Karpas-422 (cell line): Measurements from ENCODE around the gene CYB561. TPM values are rescaled to one million over a fixed set of nuclear protein-coding genes. Genes with fewer than 3 reads are reported as not detected.

Experiments used
- DNase-seq: peaks from one replicate; pipeline ENCODE4 v3.0.0-alpha.2; 2015
- H2AFZ ChIP-seq: fragments of 200-600 bp; sonication (generic); 2 replicates; pipeline ENCODE4 v1.6.1; 2014; ENCODE audit warnings: antibody characterized with exemption, low read length, mixed read lengths
- H3K27ac ChIP-seq: fragments of 200-600 bp; sonication (generic); 2 replicates; pipeline ENCODE4 v1.5.1; 2014; ENCODE audit warnings: mild to moderate bottlenecking, low read length, moderate library complexity
- H3K27me3 ChIP-seq: fragments of 200-600 bp; sonication (generic); 2 replicates; pipeline ENCODE4 v1.6.1; 2014; ENCODE audit warnings: low read length, mixed read lengths
- H3K36me3 ChIP-seq: fragments of 200-600 bp; sonication (generic); 2 replicates; pipeline ENCODE4 v1.6.1; 2014; ENCODE audit warnings: low read length, mixed read lengths; ENCODE audit not compliant: insufficient read depth
- H3K4me1 ChIP-seq: fragments of 200-600 bp; sonication (generic); 2 replicates; pipeline ENCODE4 v1.6.1; 2014; ENCODE audit warnings: mild to moderate bottlenecking, low read length, mixed read lengths
- H3K4me2 ChIP-seq: fragments of 200-600 bp; sonication (generic); 2 replicates; pipeline ENCODE4 v1.6.1; 2014; ENCODE audit warnings: low read length, low read depth, mild to moderate bottlenecking; ENCODE audit not compliant: poor library complexity, severe bottlenecking
- H3K4me3 ChIP-seq: fragments of 200-600 bp; sonication (generic); 2 replicates; pipeline ENCODE4 v1.5.1; 2014; ENCODE audit warnings: mild to moderate bottlenecking, antibody characterized with exemption, low read length, mixed read lengths
- H3K79me2 ChIP-seq: fragments of 200-600 bp; sonication (generic); 2 replicates; pipeline ENCODE4 v1.6.1; 2014; ENCODE audit warnings: mild to moderate bottlenecking, low read length, mixed read lengths
- H3K9ac ChIP-seq: fragments of 200-600 bp; sonication (generic); 2 replicates; pipeline ENCODE4 v1.6.0; 2014; ENCODE audit warnings: low read length
- H3K9me2 ChIP-seq: fragments of 200-600 bp; sonication (generic), shearing (Covaris generic); replicated peaks from 2 replicates; pipeline ENCODE4 v1.6.0; 2014; ENCODE audit warnings: mild to moderate bottlenecking, low read length, moderate library complexity; ENCODE audit not compliant: insufficient read depth
- H3K9me3 ChIP-seq: fragments of 300-700, 200-600 bp; sonication (generic); 2 replicates; pipeline ENCODE4 v1.6.1; 2014; ENCODE audit warnings: low read length, mixed read lengths
- H4K20me1 ChIP-seq: fragments of 200-600 bp; sonication (generic); 2 replicates; pipeline ENCODE4 v1.6.1; 2014; ENCODE audit warnings: mild to moderate bottlenecking, antibody characterized with exemption, low read length, low read depth; ENCODE audit not compliant: insufficient read depth
- total RNA-seq: library from RNA; depleted of rRNA; stranded (reverse); fragments of >200 nt; shearing (Covaris generic); gene quantifications from 2 replicates; pipeline ENCODE4 v1.2.3, GENCODE V29; 2014; ENCODE audit warnings: low replicate concordance

CYB561 gene
- total RNA-seq, 1 experiment from 2014 or later = 4.0 TPM

DNA sequence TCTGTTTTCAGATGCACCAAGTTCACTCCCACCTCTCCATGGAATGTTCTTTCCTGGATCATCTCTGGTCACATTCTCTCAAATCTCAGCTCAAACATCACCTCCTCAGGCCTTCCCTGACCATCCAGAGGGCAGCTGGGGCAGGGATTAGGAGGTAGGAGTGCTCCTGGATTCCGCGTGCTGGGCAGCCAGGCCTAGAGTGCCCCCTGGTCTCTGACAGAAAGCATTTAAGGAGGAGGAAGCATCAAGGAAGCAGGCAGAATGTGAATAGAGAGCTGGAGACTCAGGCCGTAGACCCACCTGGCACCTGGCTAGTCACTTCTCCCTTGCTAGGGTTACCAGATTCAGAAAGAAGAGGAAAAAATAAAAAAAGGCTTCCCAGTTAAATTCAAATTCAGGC, 2.5 kb upstream of the CYB561 start:
- Histone ChIP-seq H3K9me3 (no peaks in the 10 kb centered on the region), H3K4me3 (no peak overlapping the region), H4K20me1 (no peaks in the 10 kb centered on the region), H3K4me1 (peaks cover 24% of the 10 kb centered on the region), H3K27me3 (no peaks in the 10 kb centered on the region), H3K9me2 (no peaks in the 10 kb centered on the region), H2AFZ (no peak overlapping the region), H3K9ac (no peak overlapping the region), H3K4me2 (no peak overlapping the region), H3K79me2 (no peaks in the 10 kb centered on the region), H3K27ac (no peak overlapping the region), H3K36me3 (no peaks in the 10 kb centered on the region)
- DNase-seq = no peak

DNA sequence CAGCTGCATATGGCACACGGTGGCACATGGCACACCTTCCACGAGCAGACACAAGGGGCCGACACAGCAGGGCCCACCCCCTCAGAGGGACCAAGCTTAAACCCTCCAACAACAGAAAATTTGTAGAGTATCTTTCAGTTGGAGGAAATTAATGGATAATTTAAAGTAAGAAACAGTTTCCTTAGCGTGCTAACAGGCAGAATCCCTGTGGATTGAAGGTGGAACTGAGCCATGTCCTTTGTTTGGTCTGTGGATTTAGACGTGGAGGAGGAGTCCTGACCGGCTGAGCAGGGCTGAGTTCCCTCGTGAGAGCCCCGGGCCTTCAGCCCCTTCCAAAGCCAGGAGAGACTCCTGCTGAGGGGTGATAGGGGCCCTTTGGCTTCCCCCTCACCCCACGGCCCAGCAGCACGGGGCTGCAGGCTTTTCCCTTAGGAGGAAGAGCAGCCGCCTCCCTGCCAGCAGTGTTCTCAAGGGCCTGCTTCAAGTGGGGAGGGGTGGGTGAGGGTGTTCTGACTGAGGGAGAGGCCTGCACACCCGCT, 1.4 kb upstream of the CYB561 start:
- no peak overlapping the region for H2AFZ ChIP-seq
- no peaks in the 10 kb centered on the region for H4K20me1 ChIP-seq
- no peaks in the 10 kb centered on the region for H3K9me3 ChIP-seq
- DNase-seq = no peak
- H3K4me3 ChIP-seq = no peak overlapping the region
- H3K27ac ChIP-seq = no peak overlapping the region
- H3K79me2 ChIP-seq = no peaks in the 10 kb centered on the region
- peaks cover 24% of the 10 kb centered on the region for H3K4me1 ChIP-seq
- H3K4me2 ChIP-seq = no peak overlapping the region
- no peak overlapping the region for H3K9ac ChIP-seq
- no peaks in the 10 kb centered on the region for H3K9me2 ChIP-seq
- H3K36me3 ChIP-seq = no peaks in the 10 kb centered on the region
- H3K27me3 ChIP-seq = no peaks in the 10 kb centered on the region

DNA sequence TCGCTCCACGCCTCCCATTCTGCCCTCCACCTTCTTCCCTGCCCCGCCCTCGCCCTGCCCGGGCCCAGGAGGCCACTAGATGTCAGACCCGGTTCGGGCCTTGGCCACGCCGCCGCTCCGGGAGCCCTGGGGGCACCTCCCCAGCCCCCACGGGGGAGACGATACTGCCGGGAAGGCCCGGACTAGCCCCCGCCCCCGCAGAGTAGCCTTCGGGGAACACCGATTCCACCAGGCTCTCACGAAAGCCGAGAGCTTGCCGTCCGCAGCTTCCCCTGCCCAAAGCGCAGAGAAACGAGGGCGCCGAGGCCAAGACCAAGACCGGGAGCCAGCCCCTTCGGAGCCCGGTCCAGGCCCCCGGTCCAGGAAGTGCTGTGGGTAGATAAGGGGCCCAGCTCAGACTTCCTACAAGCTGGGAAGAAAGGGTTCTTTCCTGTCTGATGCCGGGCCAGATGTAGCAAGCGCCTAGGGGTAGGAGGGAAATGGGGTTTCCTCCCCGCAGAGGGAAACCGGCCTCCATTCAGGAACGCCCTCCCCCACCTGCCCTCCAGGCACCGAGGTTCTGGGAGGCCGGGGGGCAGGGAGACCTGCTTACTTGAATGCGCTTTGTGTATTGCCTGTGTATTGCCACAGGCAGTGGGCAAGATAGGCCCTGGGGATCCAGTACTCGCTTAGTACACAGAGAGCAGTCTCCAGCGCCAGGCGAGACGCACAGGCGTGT, 806 bp upstream of the CYB561 start:
- Histone ChIP-seq H3K27me3 (no peaks in the 10 kb centered on the region), H2AFZ (peak overlapping the region; percentile 94), H3K4me3 (peak overlapping the region; percentile 70; the same call in 1 of the 2 replicates), H4K20me1 (no peaks in the 10 kb centered on the region), H3K9me2 (no peaks in the 10 kb centered on the region), H3K27ac (no peak overlapping the region), H3K79me2 (no peaks in the 10 kb centered on the region), H3K4me2 (peak overlapping the region; percentile 82), H3K9ac (no peak overlapping the region), H3K36me3 (no peaks in the 10 kb centered on the region), H3K9me3 (no peaks in the 10 kb centered on the region), H3K4me1 (peaks cover 24% of the 10 kb centered on the region)
- DNase-seq = no peak

DNA sequence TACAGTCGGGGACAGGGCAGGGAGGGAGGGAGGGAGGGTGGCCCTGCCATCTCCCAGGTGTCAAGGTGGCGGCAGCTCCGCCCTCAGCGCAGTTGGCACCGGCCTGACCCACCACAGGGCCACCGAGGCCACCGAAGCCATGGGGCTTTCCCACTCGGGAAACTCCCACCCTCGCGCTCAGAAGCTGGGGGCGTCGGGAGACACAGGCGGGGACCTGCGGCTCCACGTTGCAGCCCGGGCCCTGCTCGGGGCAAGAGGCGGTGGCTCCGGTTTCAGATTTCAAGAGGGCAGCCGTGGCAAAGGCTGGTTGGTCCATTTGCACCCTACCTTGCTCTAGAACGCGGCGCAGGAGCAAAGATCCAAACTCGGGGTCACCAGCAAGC, 544 bp downstream of the CYB561 start:
- Histone ChIP-seq H3K4me3 (peak overlapping the region; percentile 70), H4K20me1 (no peaks in the 10 kb centered on the region), H3K79me2 (no peaks in the 10 kb centered on the region), H3K4me1 (peaks cover 24% of the 10 kb centered on the region), H3K27me3 (no peaks in the 10 kb centered on the region), H2AFZ (peak overlapping the region; percentile 94; the same call in 1 of the 2 replicates), H3K9ac (peak overlapping the region; percentile 60), H3K36me3 (no peaks in the 10 kb centered on the region), H3K27ac (no peak overlapping the region), H3K4me2 (peak overlapping the region; percentile 82), H3K9me2 (no peaks in the 10 kb centered on the region), H3K9me3 (no peaks in the 10 kb centered on the region)
- peak; percentile 72 for DNase-seq

DNA sequence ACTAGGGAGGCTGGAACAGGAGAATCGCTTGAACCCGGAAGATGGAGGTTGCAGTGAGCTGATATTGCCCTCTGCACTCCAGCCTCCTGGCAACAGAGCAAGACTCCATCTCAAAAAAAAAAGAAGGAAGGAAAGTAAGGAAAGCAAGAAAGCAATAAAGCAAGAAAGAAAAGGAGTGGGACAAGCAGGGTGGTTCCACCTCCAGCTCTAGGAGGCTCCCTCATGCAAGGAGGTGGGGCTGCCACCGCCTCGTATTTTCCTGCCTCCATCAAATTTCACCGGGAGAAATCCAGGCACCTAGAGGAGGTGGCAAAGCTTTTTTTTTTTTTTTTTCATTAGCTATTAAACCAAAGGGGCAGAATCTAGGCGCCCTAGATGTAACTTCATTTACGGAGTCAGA, 1.0 kb downstream of the CYB561 start:
- peak overlapping the region; percentile 82 for H3K4me2 ChIP-seq
- no peak overlapping the region for H3K4me3 ChIP-seq
- DNase-seq = no peak
- H3K4me1 ChIP-seq = peaks cover 20% of the 10 kb centered on the region
- H3K27ac ChIP-seq = no peak overlapping the region
- H3K79me2 ChIP-seq = no peaks in the 10 kb centered on the region
- H3K9me2 ChIP-seq = no peaks in the 10 kb centered on the region
- no peaks in the 10 kb centered on the region for H4K20me1 ChIP-seq
- H3K36me3 ChIP-seq = no peaks in the 10 kb centered on the region
- no peak overlapping the region for H2AFZ ChIP-seq
- no peaks in the 10 kb centered on the region for H3K27me3 ChIP-seq
- no peak overlapping the region for H3K9ac ChIP-seq
- H3K9me3 ChIP-seq = no peaks in the 10 kb centered on the region

DNA sequence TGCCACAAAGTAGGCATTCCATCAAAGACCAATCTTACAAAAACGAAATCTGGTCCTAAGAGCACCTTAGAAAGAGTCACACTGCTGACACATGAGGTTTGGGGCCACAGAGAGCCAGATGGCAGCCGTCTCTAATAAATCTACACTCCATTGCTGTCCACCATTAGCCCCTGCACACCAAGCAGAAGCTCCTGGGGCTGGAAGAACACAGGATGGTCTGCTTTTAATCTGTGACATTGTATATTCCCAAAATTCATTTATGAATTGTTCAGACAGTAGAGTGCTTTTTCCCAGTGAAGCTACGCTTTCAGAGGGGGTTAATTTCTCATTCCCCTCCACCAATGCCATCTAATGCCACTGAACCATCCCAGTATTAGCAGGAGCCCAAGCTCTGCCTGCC, 1.6 kb downstream of the CYB561 start:
- Histone ChIP-seq H4K20me1 (no peaks in the 10 kb centered on the region), H3K4me2 (no peak overlapping the region), H3K27ac (no peak overlapping the region), H3K79me2 (no peaks in the 10 kb centered on the region), H3K9ac (no peak overlapping the region), H3K9me2 (no peaks in the 10 kb centered on the region), H3K9me3 (no peaks in the 10 kb centered on the region), H3K4me3 (no peak overlapping the region), H2AFZ (no peak overlapping the region), H3K4me1 (peaks cover 20% of the 10 kb centered on the region), H3K27me3 (no peaks in the 10 kb centered on the region), H3K36me3 (no peaks in the 10 kb centered on the region)
- DNase-seq = no peak

DNA sequence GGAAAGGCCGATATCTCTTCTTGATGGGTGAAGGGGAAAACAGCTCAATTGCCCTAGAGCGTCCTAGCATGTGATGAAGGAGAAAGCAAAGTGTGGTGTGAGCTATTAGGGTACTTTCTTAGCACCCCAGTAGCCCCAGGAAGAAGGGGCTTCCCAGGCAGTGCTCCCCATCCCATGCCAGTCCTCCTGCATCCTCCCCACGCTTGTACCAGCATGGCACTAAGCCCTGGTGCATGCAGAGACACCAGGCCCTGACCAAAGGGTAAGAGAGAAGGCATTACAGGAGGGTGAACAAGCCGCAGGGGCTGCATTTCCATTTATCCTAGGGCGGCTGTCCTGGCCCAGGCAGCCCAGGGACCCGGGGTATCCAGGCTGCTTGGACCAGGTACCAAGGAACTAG, 3.1 kb downstream of the CYB561 start:
- no peak overlapping the region for H3K27ac ChIP-seq

DNA sequence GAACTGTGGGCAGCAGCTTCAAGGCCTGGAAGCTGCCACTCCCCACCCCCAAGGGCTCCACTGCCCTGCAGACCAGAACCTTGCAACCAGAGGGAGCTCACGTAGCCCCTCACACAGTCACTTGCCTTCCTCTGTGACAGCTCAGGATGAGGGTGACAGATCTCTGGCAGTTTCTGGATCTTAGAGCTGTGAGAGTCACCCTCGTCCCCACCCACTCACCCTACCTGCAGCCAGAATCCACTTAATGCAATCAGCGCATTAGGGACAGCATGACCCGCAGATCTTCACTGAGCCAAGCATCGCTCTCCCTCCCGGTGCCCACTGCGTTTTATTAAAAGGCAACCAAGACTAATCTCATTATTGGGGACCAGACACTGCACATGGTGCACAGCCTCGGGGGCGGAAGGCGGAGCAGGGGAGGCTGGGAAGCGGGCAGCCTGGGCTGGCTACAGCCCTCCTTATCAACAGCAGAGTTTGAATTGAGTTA, 3.5 kb downstream of the CYB561 start:
- peak; percentile 80 for DNase-seq
- H3K4me1 ChIP-seq = peaks cover 20% of the 10 kb centered on the region
- no peak overlapping the region for H3K9ac ChIP-seq

More for the DNA sequence above, 3.1 kb downstream of the CYB561 start:
- no peaks in the 10 kb centered on the region for H3K9me3 ChIP-seq
- H3K9ac ChIP-seq = no peak overlapping the region
- no peak overlapping the region for H3K4me3 ChIP-seq
- no peaks in the 10 kb centered on the region for H3K9me2 ChIP-seq
- H3K36me3 ChIP-seq = no peaks in the 10 kb centered on the region
- no peaks in the 10 kb centered on the region for H3K27me3 ChIP-seq
- no peaks in the 10 kb centered on the region for H4K20me1 ChIP-seq
- H2AFZ ChIP-seq = no peak overlapping the region
- DNase-seq = no peak
- H3K79me2 ChIP-seq = no peaks in the 10 kb centered on the region
- peaks cover 20% of the 10 kb centered on the region for H3K4me1 ChIP-seq
- no peak overlapping the region for H3K4me2 ChIP-seq

More for the DNA sequence above, 3.5 kb downstream of the CYB561 start:
- no peak overlapping the region for H3K4me3 ChIP-seq
- no peaks in the 10 kb centered on the region for H3K9me2 ChIP-seq
- no peaks in the 10 kb centered on the region for H3K79me2 ChIP-seq
- H3K27ac ChIP-seq = no peak overlapping the region
- no peak overlapping the region for H3K4me2 ChIP-seq
- no peaks in the 10 kb centered on the region for H3K36me3 ChIP-seq
- H4K20me1 ChIP-seq = no peaks in the 10 kb centered on the region
- no peaks in the 10 kb centered on the region for H3K27me3 ChIP-seq
- no peak overlapping the region for H2AFZ ChIP-seq
- no peaks in the 10 kb centered on the region for H3K9me3 ChIP-seq
